GM12891 (cell line): ENCODE results near the gene ZMYND19.

ENCODE experiments used
- POLR2A ChIP-seq: IDR thresholded peaks from 2 replicates; pipeline ENCODE4 v1.6.1; 2011; ENCODE audit warnings: low read depth, low read length, control low read depth
- POLR2AphosphoS5 ChIP-seq: IDR thresholded peaks from 2 replicates; pipeline ENCODE4 v1.6.1; 2011; ENCODE audit warnings: low read depth, low read length, control low read depth
- TAF1 ChIP-seq: IDR thresholded peaks from 2 replicates; pipeline ENCODE4 v1.6.1; 2011; ENCODE audit warnings: low read depth, low read length, control low read depth

- TF ChIP-seq POLR2A: no peak
- no peak for TF ChIP-seq POLR2AphosphoS5
- TF ChIP-seq TAF1: no peak
Measured at GRCh38 chr9:137550231-137550621, 40.1 kb downstream of the ZMYND19 start, which contains the start of gene PNPLA7.
